ENCODE data around the gene LSM14B.

GRCh38 chr20:62167474-62167873, 45.2 kb downstream of the LSM14B start:
- TF ChIP-seq CTCF (IDR thresholded peaks at IDR 0.05; ENCODE audit: insufficient read depth, low read length) (no peak), POLR2AphosphoS5 (IDR thresholded peaks at IDR 0.05; ENCODE audit: low read depth) (no peak), GABPA (IDR thresholded peaks at IDR 0.05; ENCODE audit: low read depth) (no peak), REST (IDR thresholded peaks at IDR 0.05; ENCODE audit: insufficient replicate concordance, low read depth) (no peak)
